ENCODE data around the gene RPTOR.

Gene RPTOR

GRCh38 chr17:80656590-80656989 is 112.0 kb downstream of the RPTOR start:
- DNase-seq (ENCODE audit: low read depth, low spot score), result no peak
- ChIA-PET POLR2A (no interaction called here), CTCF (interaction anchor here (1.3 kb wide), 1 partner anchor 81 kb away, joined by 4 read pairs; no protein-coding TSS in a partner anchor)
- TF ChIP-seq CTCF (IDR thresholded peaks at IDR 0.05; ENCODE audit: insufficient read depth, low read length, missing control alignments), result no peak
- no peak overlapping the region for H3K4me3 ChIP-seq (ENCODE audit: low read depth, low read length)

- no peak for TF ChIP-seq CTCF (IDR thresholded peaks at IDR 0.05; ENCODE audit: insufficient read depth, low read length, missing control alignments)
- DNase-seq (ENCODE audit: low read depth, low spot score), result no peak
- H3K4me3 ChIP-seq (ENCODE audit: low read depth, low read length), result no peak overlapping the region
- CTCF ChIA-PET, result interaction anchor here (1.3 kb wide), 1 partner anchor 82 kb away, joined by 4 read pairs; no protein-coding TSS in a partner anchor
- POLR2A ChIA-PET, result no interaction called here
Measured at GRCh38 chr17:80657561-80657960, 112.9 kb downstream of the RPTOR start.

- CTCF ChIA-PET, result no interaction called here
- H3K4me3 ChIP-seq (ENCODE audit: low read depth, low read length), result no peak overlapping the region
- no peak for DNase-seq (ENCODE audit: low read depth, low spot score)
- no peak for TF ChIP-seq CTCF (IDR thresholded peaks at IDR 0.05; ENCODE audit: insufficient read depth, low read length, missing control alignments)
- POLR2A ChIA-PET, result no interaction called here
Measured at GRCh38 chr17:80658821-80659220, 114.2 kb downstream of the RPTOR start.

- no peak overlapping the region for H3K4me3 ChIP-seq (ENCODE audit: low read depth, low read length)
- TF ChIP-seq CTCF (IDR thresholded peaks at IDR 0.05; ENCODE audit: insufficient read depth, low read length, missing control alignments), result no peak
- CTCF ChIA-PET, result no interaction called here
- DNase-seq (ENCODE audit: low read depth, low spot score), result no peak
- POLR2A ChIA-PET, result no interaction called here
Measured at GRCh38 chr17:80659651-80660050, 115.0 kb downstream of the RPTOR start.

- ChIA-PET POLR2A (no interaction called here), CTCF (interaction anchor here (0.9 kb wide), 1 partner anchor 239 kb away, joined by 3 read pairs; no protein-coding TSS in a partner anchor)
- no peak overlapping the region for H3K4me3 ChIP-seq (ENCODE audit: low read depth, low read length)
- TF ChIP-seq CTCF (IDR thresholded peaks at IDR 0.05; ENCODE audit: insufficient read depth, low read length, missing control alignments), result no peak
- no peak for DNase-seq (ENCODE audit: low read depth, low spot score)
Measured at GRCh38 chr17:80660527-80661198, 116.0 kb downstream of the RPTOR start.

GRCh38 chr17:80662557-80662956 is 117.9 kb downstream of the RPTOR start:
- TF ChIP-seq CTCF (IDR thresholded peaks at IDR 0.05; ENCODE audit: insufficient read depth, low read length, missing control alignments), result no peak
- CTCF ChIA-PET, result interaction anchor here (1.3 kb wide), 1 partner anchor 13 kb away, joined by 5 read pairs; no protein-coding TSS in a partner anchor

More at GRCh38 chr17:80662557-80662956, 117.9 kb downstream of the RPTOR start:
- POLR2A ChIA-PET, result no interaction called here
- DNase-seq (ENCODE audit: low read depth, low spot score), result no peak
- no peak overlapping the region for H3K4me3 ChIP-seq (ENCODE audit: low read depth, low read length)
